ENCODE measurements around the gene RETSAT.
"Not testable (repeated sequence)": the region's sequence is repeated elsewhere in the genome, so short reads cannot be mapped to it uniquely, and the experiment has no call there.

Gene RETSAT

GRCh38 chr2:85354286-85355072, at the start of gene RETSAT, which contains the start of gene ELMOD3:
RETSAT (minus strand) TSS chr2:85354528; CDS start chr2:85354507, 21 bp downstream.
ELMOD3 (plus strand) TSS chr2:85354769; CDS start chr2:85357199, 2,430 bp downstream.
- DNase-seq (ENCODE audit: low spot score) = peak; percentile 99

- no peak for DNase-seq (ENCODE audit: low spot score)
Observed at GRCh38 chr2:85401844-85402243, 47.5 kb upstream of the RETSAT start.

GRCh38 chr2:85401464-85401805, 47.1 kb upstream of the RETSAT start:
- DNase-seq (ENCODE audit: low spot score) = no peak

GRCh38 chr2:85400541-85401463, 46.5 kb upstream of the RETSAT start:
- no peak for DNase-seq (ENCODE audit: low spot score)

GRCh38 chr2:85400023-85400422, 45.7 kb upstream of the RETSAT start:
- DNase-seq (ENCODE audit: low spot score) = no peak

- no peak for DNase-seq (ENCODE audit: low spot score)
Observed at GRCh38 chr2:85399183-85399455, 44.8 kb upstream of the RETSAT start.

GRCh38 chr2:85398426-85399182, 44.3 kb upstream of the RETSAT start:
- no peak for DNase-seq (ENCODE audit: low spot score)

GRCh38 chr2:85397925-85398331, 43.6 kb upstream of the RETSAT start:
- no peak for DNase-seq (ENCODE audit: low spot score)

- no peak for DNase-seq (ENCODE audit: low spot score)
Observed at GRCh38 chr2:85396531-85397470, 42.5 kb upstream of the RETSAT start.

GRCh38 chr2:85395912-85396475, 41.7 kb upstream of the RETSAT start:
- no peak for DNase-seq (ENCODE audit: low spot score)

- DNase-seq (ENCODE audit: low spot score) = no peak
Observed at GRCh38 chr2:85394976-85395375, 40.6 kb upstream of the RETSAT start.

- DNase-seq (ENCODE audit: low spot score) = no peak
Observed at GRCh38 chr2:85394261-85394681, 39.9 kb upstream of the RETSAT start.

GRCh38 chr2:85393836-85394235, 39.5 kb upstream of the RETSAT start:
- DNase-seq (ENCODE audit: low spot score) = no peak

- DNase-seq (ENCODE audit: low spot score) = peak; percentile 67
Observed at GRCh38 chr2:85390941-85391669, 36.8 kb upstream of the RETSAT start.

- no peak for DNase-seq (ENCODE audit: low spot score)
Observed at GRCh38 chr2:85388878-85389538, 34.7 kb upstream of the RETSAT start.

GRCh38 chr2:85387754-85388153, 33.4 kb upstream of the RETSAT start:
- DNase-seq (ENCODE audit: low spot score) = no peak

- DNase-seq (ENCODE audit: low spot score) = no peak
Observed at GRCh38 chr2:85385746-85386145, 31.4 kb upstream of the RETSAT start.

GRCh38 chr2:85383850-85384249, 29.5 kb upstream of the RETSAT start:
- no peak for DNase-seq (ENCODE audit: low spot score)

- not testable (repeated sequence) for DNase-seq (ENCODE audit: low spot score)
Observed at GRCh38 chr2:85383151-85383550, 28.8 kb upstream of the RETSAT start.

GRCh38 chr2:85380048-85380447, 25.7 kb upstream of the RETSAT start:
- DNase-seq (ENCODE audit: low spot score) = no peak
